Natural killer cell (primary cell): ENCODE results near the gene ZDHHC13. TPM values are rescaled to one million over a fixed set of nuclear protein-coding genes. Genes with fewer than 3 reads are reported as not detected.
"Not testable (repeated sequence)": the region's sequence is repeated elsewhere in the genome, so short reads cannot be mapped to it uniquely, and the experiment has no call there.

Source experiments
- ATAC-seq, 3 donors: fragments of 150-1000 bp in 2 of 3; fragments of 200-7000 bp in 1 of 3; cut with Tn5 transposase; 1 replicate in 1 of 3; 2 replicates in 2 of 3; pipeline ENCODE4 v1.10.0; 2021; ENCODE audit warnings: mild to moderate bottlenecking in 2 of 3, moderate library complexity in 2 of 3
- DNase-seq, 2 donors: peaks; one replicate each; pipeline versions ENCODE4 v3.0.0 to v3.0.0-alpha.2; 2013 to 2021; ENCODE audit warnings: mixed read lengths in 1 of 2
- H3K27ac ChIP-seq: one replicate; pipeline ENCODE4 v1.5.1; 2013; ENCODE audit warnings: mild to moderate bottlenecking, low read length
- H3K27me3 ChIP-seq: one replicate; pipeline ENCODE4 v1.6.1; 2013; ENCODE audit warnings: low read length; ENCODE audit not compliant: control insufficient read depth, insufficient read depth
- H3K36me3 ChIP-seq: one replicate; pipeline ENCODE4 v1.6.1; 2013; ENCODE audit warnings: low read length; ENCODE audit not compliant: control insufficient read depth, insufficient read depth
- H3K4me1 ChIP-seq: one replicate; pipeline ENCODE4 v1.6.1; 2013; ENCODE audit warnings: low read length; ENCODE audit not compliant: control insufficient read depth, insufficient read depth
- H3K4me3 ChIP-seq: one replicate; pipeline ENCODE4 v1.5.1; 2013; ENCODE audit warnings: low read length
- H3K9me3 ChIP-seq: one replicate; pipeline ENCODE4 v1.6.1; 2013; ENCODE audit warnings: low read length; ENCODE audit not compliant: control insufficient read depth, insufficient read depth
- H3K27ac Mint-ChIP-seq, 2 donors: one replicate each; pipeline ENCODE4 v1.8.0; 2022; ENCODE audit warnings: mild to moderate bottlenecking in 2 of 2, mixed read lengths in 2 of 2, moderate library complexity in 1 of 2
- H3K27me3 Mint-ChIP-seq, 2 donors: one replicate each; pipeline ENCODE4 v1.8.0; 2022; ENCODE audit warnings: low read depth in 2 of 2, mixed read lengths in 2 of 2
- H3K36me3 Mint-ChIP-seq: one replicate; pipeline ENCODE4 v1.8.0; 2022; ENCODE audit warnings: mixed read lengths
- H3K4me1 Mint-ChIP-seq, 2 donors: one replicate each; pipeline ENCODE4 v1.8.0; 2022; ENCODE audit warnings: mixed read lengths in 2 of 2
- H3K4me3 Mint-ChIP-seq: one replicate; pipeline ENCODE4 v1.8.0; 2022; ENCODE audit warnings: mild to moderate bottlenecking, moderate library complexity, mixed read lengths
- H3K9me3 Mint-ChIP-seq, 2 donors: one replicate each; pipeline ENCODE4 v1.8.0; 2022; ENCODE audit warnings: mixed read lengths in 2 of 2
- WGBS: methylation state at CpG from one replicate; pipeline ENCODE4 v1.1.7; 2013; ENCODE audit warnings: missing lambda C conversion rate; ENCODE audit not compliant: insufficient coverage; 5-methylcytosine and 5-hydroxymethylcytosine counted together
- intact Hi-C: fragments of 100-400 bp; cut with micrococcal nuclease; formaldehyde crosslinking; loops from one replicate; pipeline ENCODE4 v1.14.2; 2022
- total RNA-seq, 4 donors: library from RNA; stranded (reverse); fragments of 120-200 nt in 1 of 4; gene quantifications; one replicate each; pipeline versions ENCODE4 v1.2.3 to v1.2.4, GENCODE V29; 2013 to 2022
- TF ChIP-seq, protein P1 (sequence below): fragments of 200-600 bp; IDR thresholded peaks from one replicate; pipeline ENCODE4 v1.8.0; 2022; ENCODE audit warnings: antibody characterized with exemption

The ZDHHC13 gene
- total RNA-seq, 3 donors from 2014 or later (not counting 1 experiment from before 2014, with no cell fraction given), result 13.3 to 17.4 (median 13.5) TPM

GRCh38 chr11:19122960-19123615 lies 6.1 kb downstream of the ZDHHC13 start:
- no peak overlapping the region for H3K4me3 ChIP-seq
- intact Hi-C loops, result no loop called here
- no peaks in the 10 kb centered on the region for H3K36me3 Mint-ChIP-seq
- H3K4me1 ChIP-seq, result no peaks in the 10 kb centered on the region
- H3K9me3 ChIP-seq, result no peaks in the 10 kb centered on the region
- ATAC-seq (no peak), DNase-seq (no peak)
- peaks cover 6% of the 10 kb centered on the region for H3K36me3 ChIP-seq
- H3K4me1 Mint-ChIP-seq, result peaks cover 50 to 65% of the 10 kb centered on the region in 2 donors
- H3K27me3 Mint-ChIP-seq, result no peaks in the 10 kb centered on the region
- H3K27ac ChIP-seq, result no peak overlapping the region
- TF ChIP-seq, protein P1, sequence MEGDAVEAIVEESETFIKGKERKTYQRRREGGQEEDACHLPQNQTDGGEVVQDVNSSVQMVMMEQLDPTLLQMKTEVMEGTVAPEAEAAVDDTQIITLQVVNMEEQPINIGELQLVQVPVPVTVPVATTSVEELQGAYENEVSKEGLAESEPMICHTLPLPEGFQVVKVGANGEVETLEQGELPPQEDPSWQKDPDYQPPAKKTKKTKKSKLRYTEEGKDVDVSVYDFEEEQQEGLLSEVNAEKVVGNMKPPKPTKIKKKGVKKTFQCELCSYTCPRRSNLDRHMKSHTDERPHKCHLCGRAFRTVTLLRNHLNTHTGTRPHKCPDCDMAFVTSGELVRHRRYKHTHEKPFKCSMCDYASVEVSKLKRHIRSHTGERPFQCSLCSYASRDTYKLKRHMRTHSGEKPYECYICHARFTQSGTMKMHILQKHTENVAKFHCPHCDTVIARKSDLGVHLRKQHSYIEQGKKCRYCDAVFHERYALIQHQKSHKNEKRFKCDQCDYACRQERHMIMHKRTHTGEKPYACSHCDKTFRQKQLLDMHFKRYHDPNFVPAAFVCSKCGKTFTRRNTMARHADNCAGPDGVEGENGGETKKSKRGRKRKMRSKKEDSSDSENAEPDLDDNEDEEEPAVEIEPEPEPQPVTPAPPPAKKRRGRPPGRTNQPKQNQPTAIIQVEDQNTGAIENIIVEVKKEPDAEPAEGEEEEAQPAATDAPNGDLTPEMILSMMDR, result no peak
- H3K4me3 Mint-ChIP-seq, result no peak overlapping the region
- no peaks in the 10 kb centered on the region for H3K27me3 ChIP-seq
- no peaks in the 10 kb centered on the region for H3K9me3 Mint-ChIP-seq
- 96% methylated on average over 6 of the region's 7 CpGs for WGBS
- no peak overlapping the region for H3K27ac Mint-ChIP-seq

GRCh38 chr11:19126562-19127325 lies 9.8 kb downstream of the ZDHHC13 start:
- DNase-seq, ATAC-seq, H3K27me3 ChIP-seq, H3K9me3 Mint-ChIP-seq, H3K27ac ChIP-seq, H3K4me1 ChIP-seq, H3K36me3 ChIP-seq, H3K27ac Mint-ChIP-seq, H3K9me3 ChIP-seq, intact Hi-C loops, H3K27me3 Mint-ChIP-seq, H3K36me3 Mint-ChIP-seq, H3K4me3 Mint-ChIP-seq, H3K4me3 ChIP-seq: not testable (repeated sequence)
- 100% methylated on average over 2 of the region's 4 CpGs for WGBS
- peaks cover 29 to 38% of the 10 kb centered on the region in 2 donors for H3K4me1 Mint-ChIP-seq

DNA sequence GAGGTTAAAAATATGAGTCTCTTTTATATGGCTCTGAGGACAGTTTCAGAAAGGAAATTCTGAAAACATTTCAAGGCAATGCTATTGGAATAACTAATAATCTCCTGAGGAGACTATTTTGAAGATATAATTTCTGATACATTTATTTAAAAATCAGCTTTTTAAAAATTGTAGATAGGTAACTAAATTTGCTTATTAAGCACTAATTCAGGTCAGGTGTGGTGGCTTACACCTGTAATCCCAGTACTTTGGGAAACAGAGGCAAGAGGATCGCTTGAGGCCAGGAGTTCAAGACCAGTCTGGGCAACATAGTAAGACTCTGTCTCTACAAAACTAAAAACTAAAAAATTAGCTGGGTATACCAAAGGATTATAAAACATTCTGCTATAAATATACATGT lies 17.0 kb downstream of the ZDHHC13 start:
- WGBS, result 100% methylated on average over 1 of the region's 1 CpG
- TF ChIP-seq, protein P1, result no peak
- ATAC-seq, result no peak
- H3K27me3 Mint-ChIP-seq, result no peaks in the 10 kb centered on the region
- Histone ChIP-seq H3K4me3 (no peak overlapping the region), H3K4me1 (no peaks in the 10 kb centered on the region), H3K27ac (no peak overlapping the region), H3K9me3 (no peaks in the 10 kb centered on the region), H3K36me3 (peaks cover 8% of the 10 kb centered on the region), H3K27me3 (no peaks in the 10 kb centered on the region)
- intact Hi-C loops, result no loop called here
- peaks cover 5 to 9% of the 10 kb centered on the region in 2 donors for H3K9me3 Mint-ChIP-seq
- no peak overlapping the region for H3K4me3 Mint-ChIP-seq
- no peak for DNase-seq
- no peak overlapping the region for H3K27ac Mint-ChIP-seq
- peaks cover 11% of the 10 kb centered on the region for H3K36me3 Mint-ChIP-seq
- peaks cover 6 to 7% of the 10 kb centered on the region in 2 donors for H3K4me1 Mint-ChIP-seq

DNA sequence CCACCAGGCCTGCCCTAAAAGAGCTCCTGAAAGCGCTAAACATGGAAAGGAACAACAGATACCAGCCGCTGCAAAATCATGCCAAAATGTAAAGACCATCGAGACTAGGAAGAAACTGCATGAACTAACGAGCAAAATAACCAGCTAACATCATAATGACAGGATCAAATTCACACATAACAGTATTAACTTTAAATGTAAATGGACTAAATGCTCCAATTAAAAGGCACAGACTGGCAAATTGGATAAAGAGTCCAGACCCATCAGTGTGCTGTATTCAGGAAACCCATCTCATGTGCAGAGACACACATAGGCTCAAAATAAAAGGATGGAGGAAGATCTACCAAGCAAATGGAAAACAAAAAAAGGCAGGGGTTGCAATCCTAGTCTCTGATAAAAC lies 19.9 kb downstream of the ZDHHC13 start:
- H3K27me3 ChIP-seq, H3K4me1 Mint-ChIP-seq, DNase-seq, H3K27ac ChIP-seq, H3K4me3 ChIP-seq, intact Hi-C loops, H3K27ac Mint-ChIP-seq, H3K9me3 Mint-ChIP-seq, H3K9me3 ChIP-seq, ATAC-seq, H3K4me3 Mint-ChIP-seq, H3K36me3 ChIP-seq, H3K4me1 ChIP-seq, H3K27me3 Mint-ChIP-seq: not testable (repeated sequence)
- 100% methylated on average over 1 of the region's 4 CpGs for WGBS
- H3K36me3 Mint-ChIP-seq, result peaks cover 11% of the 10 kb centered on the region
